TTC549 (cell line): Measurements from ENCODE around the gene ITPRIP.
A peak's percentile ranks its signal among the peaks of the same experiment; 100 is the strongest.

Source experiments
- FAIRE-seq: peaks from 2 replicates; lab custom pipeline; 2012; peaks lifted over from hg19 to GRCh38; lab: Jason Lieb, UNC

Gene ITPRIP

DNA sequence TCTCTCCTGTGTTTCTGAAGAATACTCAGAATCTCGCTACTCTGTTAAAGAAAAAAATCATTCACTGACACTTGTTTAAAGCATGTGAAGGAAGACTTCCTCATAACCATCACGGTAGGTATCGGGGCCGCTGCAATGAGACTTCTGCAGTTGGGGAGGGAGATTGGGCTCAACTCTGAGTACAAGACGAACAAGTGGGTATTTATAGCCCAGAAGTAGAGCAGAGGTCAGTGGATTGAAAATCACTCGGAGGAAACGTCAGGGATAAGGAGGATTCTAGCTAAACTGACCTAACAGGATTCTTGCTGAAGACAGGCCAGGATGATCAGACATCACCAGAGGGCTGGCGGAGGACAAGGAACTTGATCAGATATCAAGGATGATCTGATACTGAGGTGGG is 33.3 kb downstream of the ITPRIP start:
- no peak for FAIRE-seq

GRCh38 chr10:104304356-104304745 is 33.9 kb downstream of the ITPRIP start:
- no peak for FAIRE-seq

- no peak for FAIRE-seq
Measured at GRCh38 chr10:104303594-104304355, 34.5 kb downstream of the ITPRIP start.

- FAIRE-seq: no peak
Measured at GRCh38 chr10:104301907-104302690, 36.2 kb downstream of the ITPRIP start.

DNA sequence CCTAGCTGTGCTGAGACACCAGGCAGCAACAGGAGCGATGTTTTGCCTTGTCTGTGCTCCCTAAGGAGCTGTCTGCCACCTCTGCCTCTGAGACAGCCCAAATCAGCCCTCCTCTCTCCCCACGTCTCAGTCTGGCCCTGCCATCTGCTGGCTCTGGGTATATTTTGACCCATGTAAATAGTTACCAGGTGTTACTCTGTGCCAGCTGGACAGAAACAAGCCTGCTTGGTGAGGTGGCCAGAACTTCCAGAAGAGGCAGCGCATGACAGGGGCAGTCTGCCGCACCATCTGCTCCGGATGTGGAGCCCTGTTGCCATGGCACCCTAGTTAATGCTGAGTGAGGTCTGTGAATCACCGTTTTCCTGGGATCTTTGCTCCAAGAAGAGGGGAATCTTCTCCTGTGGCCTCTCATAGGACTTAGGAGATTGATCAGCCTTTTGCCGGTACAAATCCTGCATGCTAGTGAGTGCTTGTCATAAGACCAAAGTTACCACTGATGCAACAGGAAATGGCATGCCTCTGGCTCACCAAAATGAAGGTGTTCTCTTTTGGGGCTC is 37.5 kb downstream of the ITPRIP start:
- no peak for FAIRE-seq

DNA sequence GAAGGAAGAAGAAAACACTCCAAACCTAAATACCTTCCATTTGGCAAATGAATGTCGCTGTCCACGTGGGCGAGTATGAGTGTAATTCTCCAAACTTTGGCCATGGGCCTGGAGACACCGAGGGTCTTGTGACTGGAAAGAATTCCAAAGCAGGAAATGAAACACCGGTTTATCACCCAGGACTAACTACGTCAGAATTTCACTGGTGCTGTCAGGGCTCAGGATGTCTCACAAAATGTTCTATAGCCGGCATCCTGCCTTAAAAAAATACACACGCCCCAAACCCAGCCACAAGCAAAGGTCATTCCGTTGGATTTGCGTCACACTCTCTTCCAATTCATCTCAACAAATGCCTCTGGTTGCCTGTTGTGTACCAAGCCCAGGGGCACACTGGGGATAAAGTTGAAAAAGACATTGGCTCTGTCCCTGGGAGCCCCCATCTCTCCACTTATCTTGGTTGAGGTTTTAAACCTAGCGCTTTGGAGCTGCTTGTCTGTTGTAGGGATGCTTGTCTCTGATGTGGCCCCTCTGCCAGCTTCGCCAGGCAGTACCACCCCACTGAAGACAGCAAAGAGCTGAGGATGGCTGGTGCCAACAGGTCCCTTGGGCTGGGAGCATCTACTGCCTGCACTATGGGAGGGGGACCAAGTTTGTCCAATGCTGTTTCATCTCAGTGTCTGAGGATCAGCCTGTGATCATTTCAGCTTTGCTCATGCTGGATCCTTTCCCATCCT is 38.1 kb downstream of the ITPRIP start:
- FAIRE-seq: no peak

DNA sequence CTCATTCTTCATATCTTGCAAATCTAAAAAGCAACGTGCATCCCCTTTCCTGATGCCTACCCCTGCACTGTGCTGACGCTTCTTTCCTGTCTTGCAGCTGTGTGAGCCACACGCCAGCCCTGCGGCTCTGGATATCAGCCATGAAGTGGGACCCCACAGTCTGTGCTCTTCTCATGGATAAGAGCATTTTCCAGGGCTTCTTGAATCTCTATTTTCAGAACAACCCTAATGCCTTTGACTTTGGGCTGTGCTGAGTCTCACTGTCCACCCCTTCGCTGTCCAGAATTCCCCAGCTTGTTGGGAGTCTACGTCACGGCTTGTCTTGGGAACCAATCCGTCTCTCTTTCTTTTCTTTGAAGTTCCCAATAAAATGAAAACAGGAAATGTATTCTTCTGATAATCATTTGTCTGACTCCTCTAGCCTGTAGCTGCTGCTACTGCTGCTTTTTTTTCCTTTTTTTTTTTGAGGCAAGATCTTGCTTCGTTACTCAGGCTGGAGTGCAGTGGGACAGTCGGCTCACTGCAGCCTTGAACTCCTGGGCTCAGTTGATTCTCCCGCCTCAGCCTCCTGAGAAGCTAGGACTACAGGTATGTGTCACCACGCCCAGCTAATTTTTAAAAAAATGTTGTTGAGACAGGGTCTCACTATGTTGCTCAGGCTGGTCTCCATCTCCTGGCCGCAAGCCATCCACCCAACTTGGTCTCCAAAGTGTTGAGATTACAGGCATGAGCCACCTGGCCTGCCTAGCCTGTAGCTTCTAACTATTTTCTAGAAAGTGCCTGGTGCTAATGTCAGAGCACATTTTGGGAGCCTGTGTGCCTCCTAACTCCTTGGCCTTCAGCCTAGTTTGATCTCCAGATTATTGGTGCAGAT is 39.0 kb downstream of the ITPRIP start:
- FAIRE-seq: no peak

GRCh38 chr10:104297697-104298660 is 40.3 kb downstream of the ITPRIP start:
- no peak for FAIRE-seq

- FAIRE-seq: no peak
Measured at GRCh38 chr10:104296687-104297436, 41.4 kb downstream of the ITPRIP start.

DNA sequence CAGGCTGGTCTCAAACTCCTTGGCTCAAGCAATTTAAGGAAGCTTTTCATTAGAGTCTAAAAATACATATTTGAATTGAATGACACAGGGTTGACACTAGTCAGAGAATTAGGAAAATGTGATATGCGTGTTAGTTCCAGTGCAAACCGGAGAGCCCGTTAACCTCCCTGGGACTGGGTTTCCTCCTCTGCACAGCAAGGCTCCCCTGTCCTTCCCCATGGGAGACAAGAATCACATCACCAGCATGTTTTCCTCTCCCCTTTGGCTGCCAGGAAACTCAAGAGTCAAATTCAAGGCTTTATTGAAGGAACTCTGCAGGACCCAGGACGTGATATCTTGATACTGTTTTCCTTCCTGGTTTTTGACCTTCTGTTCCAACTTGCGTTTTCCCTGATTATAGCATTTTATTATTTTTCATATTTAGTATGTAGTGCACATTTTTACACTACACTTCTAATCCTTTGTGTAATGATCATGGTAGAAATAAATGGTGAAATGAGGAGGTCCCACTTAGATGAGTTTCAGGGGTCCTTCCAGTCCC is 44.4 kb downstream of the ITPRIP start:
- no peak for FAIRE-seq

DNA sequence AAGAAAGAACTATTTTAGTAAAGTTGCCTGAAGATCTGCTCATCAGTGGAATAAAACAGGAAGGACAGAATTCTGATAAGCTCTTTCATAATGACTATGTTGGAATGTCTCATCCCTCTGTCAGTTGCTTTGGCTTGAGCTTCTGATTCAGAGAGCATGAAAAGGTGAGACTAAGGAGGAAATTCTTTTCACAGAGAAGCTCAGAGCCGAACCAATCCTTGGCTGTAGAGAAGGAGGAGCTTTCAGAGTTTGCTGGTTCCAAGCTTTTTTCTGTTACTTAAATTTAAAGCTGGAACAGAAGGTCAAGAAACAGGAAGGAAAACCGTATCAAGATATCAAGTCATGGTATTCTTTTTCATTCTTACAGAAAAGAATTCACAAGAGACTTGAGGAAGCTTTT is 45.3 kb downstream of the ITPRIP start:
- FAIRE-seq: no peak

GRCh38 chr10:104291439-104291951 is 46.8 kb downstream of the ITPRIP start:
- FAIRE-seq: peak; percentile 3

DNA sequence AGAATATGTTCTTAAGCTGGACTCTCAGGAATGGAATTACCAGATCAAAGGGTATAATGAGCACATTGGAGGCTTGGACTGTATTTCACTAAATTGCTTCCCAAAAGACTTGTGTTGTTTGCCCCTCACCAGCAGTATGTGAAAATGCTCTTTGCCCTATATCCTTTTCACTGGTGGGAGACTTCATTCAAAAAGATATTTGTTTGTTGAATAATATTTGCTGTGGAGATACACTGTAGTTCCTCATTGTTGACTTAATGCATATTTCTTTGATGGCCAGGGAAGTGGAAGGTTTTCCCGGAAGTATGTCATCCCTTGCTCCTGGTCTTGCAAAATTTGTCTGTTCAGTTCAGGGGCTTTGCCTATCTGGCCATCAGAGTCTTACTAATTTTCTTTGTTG is 49.9 kb downstream of the ITPRIP start:
- no peak for FAIRE-seq

GRCh38 chr10:104286939-104287338 is 51.3 kb downstream of the ITPRIP start:
- FAIRE-seq: no peak

GRCh38 chr10:104284846-104285245 is 53.4 kb downstream of the ITPRIP start:
- no peak for FAIRE-seq

DNA sequence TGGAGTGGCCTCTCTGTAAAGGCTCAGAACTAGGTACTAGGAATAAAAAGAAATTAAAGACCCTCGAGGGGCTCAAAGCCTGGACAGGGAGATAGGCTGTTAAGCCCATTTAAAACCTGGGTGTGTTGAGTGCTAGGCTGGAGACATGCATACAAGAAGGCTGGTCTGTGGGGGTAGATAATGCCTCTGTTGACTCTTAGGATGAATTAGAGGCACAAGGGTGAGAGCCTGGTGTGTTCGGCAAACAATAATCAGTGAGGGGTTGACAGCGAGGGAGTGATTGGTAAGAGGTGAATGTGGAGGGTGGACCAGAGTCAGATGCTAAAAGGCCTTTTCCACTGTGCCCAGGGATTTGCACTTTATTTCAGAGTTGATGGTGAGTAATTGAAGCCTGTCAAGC is 56.6 kb downstream of the ITPRIP start:
- FAIRE-seq: no peak

GRCh38 chr10:104279550-104280259 is 58.6 kb downstream of the ITPRIP start:
- no peak for FAIRE-seq

DNA sequence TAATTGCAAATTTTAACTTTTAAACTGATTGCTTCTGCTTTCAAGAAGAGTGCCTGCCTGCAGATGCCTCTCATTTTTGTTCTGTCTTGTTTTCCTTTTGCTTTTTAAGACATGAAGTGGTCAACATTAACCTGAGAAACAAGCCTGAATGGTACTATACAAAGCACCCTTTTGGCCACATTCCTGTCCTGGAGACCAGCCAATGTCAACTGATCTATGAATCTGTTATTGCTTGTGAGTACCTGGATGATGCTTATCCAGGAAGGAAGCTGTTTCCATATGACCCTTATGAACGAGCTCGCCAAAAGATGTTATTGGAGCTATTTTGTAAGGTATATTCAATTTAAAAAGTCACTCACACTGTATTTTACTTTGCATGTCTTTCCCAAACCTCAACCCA is 60.5 kb downstream of the ITPRIP start:
- no peak for FAIRE-seq

- no peak for FAIRE-seq
Measured at GRCh38 chr10:104276192-104276591, 62.1 kb downstream of the ITPRIP start.
